Chondrocyte (in vitro differentiated cells): Measurements from ENCODE around the gene PRSS22. TPM values are rescaled to one million over a fixed set of nuclear protein-coding genes. Genes with fewer than 3 reads are reported as not detected.

Source experiments
- DNase-seq: peaks from one replicate; pipeline ENCODE4 v3.0.0; 2021; ENCODE audit warnings: mixed read lengths, low spot score
- H3K27ac Mint-ChIP-seq: one replicate; pipeline ENCODE4 v1.8.0; 2021; ENCODE audit warnings: mild to moderate bottlenecking, moderate library complexity, mixed read lengths; ENCODE audit not compliant: unreplicated experiment
- H3K27me3 Mint-ChIP-seq: 2 replicates; pipeline ENCODE4 v1.8.0; 2021; ENCODE audit warnings: low read depth, mixed read lengths
- H3K36me3 Mint-ChIP-seq: 2 replicates; pipeline ENCODE4 v1.8.0; 2021; ENCODE audit warnings: low read depth, mixed read lengths
- H3K4me1 Mint-ChIP-seq: 2 replicates; pipeline ENCODE4 v1.8.0; 2021; ENCODE audit warnings: low read depth, mild to moderate bottlenecking, mixed read lengths
- H3K4me3 Mint-ChIP-seq: one replicate; pipeline ENCODE4 v1.8.0; 2021; ENCODE audit warnings: mild to moderate bottlenecking, moderate library complexity, mixed read lengths; ENCODE audit not compliant: unreplicated experiment
- H3K9me3 Mint-ChIP-seq: 2 replicates; pipeline ENCODE4 v1.8.0; 2021; ENCODE audit warnings: low read depth, mixed read lengths
- CTCF ChIP-seq: fragments of 200-600 bp; sonication (generic); IDR thresholded peaks from 2 replicates; pipeline ENCODE4 v1.5.0; 2021; ENCODE audit warnings: antibody characterized with exemption, mild to moderate bottlenecking, moderate library complexity
- total RNA-seq: library from RNA; stranded (reverse); gene quantifications from 3 replicates; pipeline ENCODE4 v1.2.1, GENCODE V29; 2021

Gene PRSS22
- total RNA-seq, 1 donor from 2014 or later: not detected

DNA sequence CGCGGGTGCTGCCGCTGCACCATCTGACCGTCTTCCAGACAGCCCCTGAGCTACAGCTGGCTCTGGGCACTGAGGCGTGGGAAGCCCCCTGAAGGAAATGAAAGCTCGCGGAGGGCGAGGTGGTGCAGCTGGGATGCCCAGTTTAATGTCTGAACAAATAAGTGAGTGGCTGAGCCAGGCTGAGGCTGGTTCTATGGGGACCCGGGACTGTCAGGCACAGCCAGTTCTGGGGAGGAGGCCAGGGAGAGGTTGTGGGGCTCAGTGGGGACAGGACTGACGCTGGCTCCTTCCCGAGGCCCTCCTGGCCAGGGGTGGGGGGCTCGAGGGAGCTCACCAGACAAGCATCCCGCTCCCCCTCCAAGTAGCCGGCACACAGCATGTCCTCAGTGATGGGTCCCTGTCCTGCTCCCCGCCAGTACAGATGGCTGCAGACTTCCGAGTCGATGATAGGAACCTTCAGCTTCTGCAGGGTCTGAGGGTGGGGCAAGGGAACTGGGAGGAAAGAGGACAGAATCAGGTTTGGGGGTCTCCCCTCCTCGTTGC lies 4.4 kb downstream of the PRSS22 start:
- Mint-ChIP-seq H3K4me1 (peaks cover 5% of the 10 kb centered on the region), H3K36me3 (peaks cover 3% of the 10 kb centered on the region), H3K27ac (no peak overlapping the region), H3K4me3 (no peak overlapping the region), H3K27me3 (peaks cover 22% of the 10 kb centered on the region), H3K9me3 (peaks cover 9% of the 10 kb centered on the region)
- no peak for TF ChIP-seq CTCF
- DNase-seq: no peak

- peaks cover 22% of the 10 kb centered on the region for H3K27me3 Mint-ChIP-seq
- peaks cover 3% of the 10 kb centered on the region for H3K36me3 Mint-ChIP-seq
- H3K27ac Mint-ChIP-seq: no peak overlapping the region
- TF ChIP-seq CTCF: no peak
- H3K4me3 Mint-ChIP-seq: no peak overlapping the region
- no peak for DNase-seq
- peaks cover 5% of the 10 kb centered on the region for H3K4me1 Mint-ChIP-seq
- peaks cover 9% of the 10 kb centered on the region for H3K9me3 Mint-ChIP-seq
Measured at GRCh38 chr16:2852731-2853507, 5.1 kb downstream of the PRSS22 start.

DNA sequence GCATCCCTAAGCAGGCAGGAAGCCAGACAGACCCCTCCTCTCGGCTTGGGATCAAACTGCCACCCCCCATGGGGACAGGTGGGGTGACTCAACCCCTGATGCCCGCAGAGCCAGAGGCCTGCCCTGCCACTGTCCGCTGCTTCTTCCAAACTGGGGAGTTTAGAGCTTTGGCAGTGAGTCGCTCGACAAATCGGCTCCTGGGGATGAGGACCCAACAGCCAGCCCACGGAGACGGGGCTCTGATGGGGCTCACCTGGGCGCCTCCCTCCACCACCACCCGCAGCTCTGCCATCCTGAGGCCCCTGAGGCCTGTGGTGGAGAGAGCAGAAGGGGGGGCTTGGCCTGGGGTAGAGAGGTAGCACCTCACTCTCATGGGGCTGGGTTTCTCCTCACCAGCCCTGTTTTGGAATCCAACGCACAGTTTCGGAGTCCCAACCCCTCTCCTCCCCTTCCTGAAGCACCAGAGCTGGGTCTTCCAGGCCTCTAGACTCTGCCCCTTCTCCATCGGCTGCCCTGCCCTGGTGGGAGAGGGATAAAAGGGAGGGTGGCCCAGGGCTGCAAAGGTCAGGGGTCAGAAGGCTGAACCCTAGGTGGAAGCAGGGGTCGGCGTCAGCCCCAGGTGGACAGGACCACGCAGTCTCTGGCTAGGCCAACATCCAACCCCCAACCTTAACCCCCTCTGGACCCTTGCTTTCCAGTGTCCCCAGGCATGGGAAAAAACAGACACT lies 5.8 kb downstream of the PRSS22 start:
- H3K4me1 Mint-ChIP-seq: no peaks in the 10 kb centered on the region
- no peak overlapping the region for H3K4me3 Mint-ChIP-seq
- peaks cover 9% of the 10 kb centered on the region for H3K9me3 Mint-ChIP-seq
- no peak for DNase-seq
- H3K27ac Mint-ChIP-seq: no peak overlapping the region
- TF ChIP-seq CTCF: no peak
- peaks cover 3% of the 10 kb centered on the region for H3K36me3 Mint-ChIP-seq
- peaks cover 18% of the 10 kb centered on the region for H3K27me3 Mint-ChIP-seq

DNA sequence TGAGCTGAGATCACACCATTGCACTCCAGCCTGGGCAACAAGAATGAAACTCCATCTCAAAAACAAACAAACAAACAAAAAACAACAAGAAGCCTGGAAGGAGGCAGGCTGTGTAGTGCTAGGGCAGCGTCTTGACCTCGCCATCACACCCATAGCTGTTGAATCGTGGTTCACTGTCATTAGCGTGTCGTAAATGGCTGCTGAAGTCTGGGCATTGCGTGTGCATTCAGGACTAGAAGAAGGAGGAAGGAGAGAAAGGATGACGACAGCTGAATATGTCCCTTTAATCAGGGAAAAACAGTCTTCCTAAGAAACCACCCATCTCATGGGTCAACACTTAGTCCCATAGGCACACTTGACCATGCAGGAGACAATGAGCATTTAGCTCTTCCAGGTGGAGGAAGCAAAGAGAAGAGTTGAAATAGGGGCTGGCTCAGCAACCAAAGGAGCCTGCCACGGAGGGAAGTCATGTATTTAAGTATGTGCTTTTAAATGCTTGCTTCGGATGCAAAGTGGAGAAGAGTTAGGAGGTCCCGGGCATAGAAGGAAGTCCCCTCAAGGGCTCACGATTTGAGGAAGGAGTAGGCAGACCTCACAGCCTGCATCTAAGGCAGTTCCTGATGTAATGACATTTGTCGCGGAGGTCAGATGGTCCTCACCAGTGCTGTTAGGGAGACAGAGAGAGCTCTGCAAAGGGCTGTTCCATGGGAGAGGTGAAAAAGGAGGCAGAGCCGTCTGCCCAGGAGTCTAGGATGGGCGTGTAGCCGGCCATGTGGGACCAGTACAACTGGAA lies 8.8 kb downstream of the PRSS22 start:
- no peak overlapping the region for H3K4me3 Mint-ChIP-seq
- no peak for TF ChIP-seq CTCF
- no peak for DNase-seq
- peaks cover 15% of the 10 kb centered on the region for H3K27me3 Mint-ChIP-seq
- H3K36me3 Mint-ChIP-seq: no peaks in the 10 kb centered on the region
- no peak overlapping the region for H3K27ac Mint-ChIP-seq
- H3K4me1 Mint-ChIP-seq: no peaks in the 10 kb centered on the region
- H3K9me3 Mint-ChIP-seq: peaks cover 2% of the 10 kb centered on the region
